IMR-90 (cell line): Measurements from ENCODE around the gene CCDC194.

ENCODE experiments used
- BHLHE40 ChIP-seq: fragments of 150-350 bp; IDR thresholded peaks from 2 replicates; pipeline ENCODE4 v1.6.1; 2016; ENCODE audit warnings: mild to moderate bottlenecking, low read depth, low read length
- CEBPB ChIP-seq: IDR thresholded peaks from 2 replicates; pipeline ENCODE4 v1.6.1; 2012; ENCODE audit warnings: low read depth, low read length, improper control_type of control experiment
- CHD1 ChIP-seq: IDR thresholded peaks from 2 replicates; pipeline ENCODE4 v1.6.1; 2012; ENCODE audit warnings: low read depth, low read length, improper control_type of control experiment
- CTCF ChIP-seq: conservative IDR thresholded peaks from 2 replicates; pipeline ENCODE4 v1.5.1; 2012; ENCODE audit warnings: mild to moderate bottlenecking, low read depth, low read length, improper control_type of control experiment
- FOS ChIP-seq: fragments of 150-350 bp; IDR thresholded peaks from 2 replicates; pipeline ENCODE4 v1.6.1; 2016; ENCODE audit warnings: low read depth, low read length
- MAFK ChIP-seq: IDR thresholded peaks from 2 replicates; pipeline ENCODE4 v1.6.1; 2012; ENCODE audit warnings: low read depth, low read length, improper control_type of control experiment
- MXI1 ChIP-seq: IDR thresholded peaks from 2 replicates; pipeline ENCODE4 v1.6.1; 2012; ENCODE audit warnings: low read depth, mild to moderate bottlenecking, low read length, moderate library complexity, borderline replicate concordance
- POLR2A ChIP-seq: IDR thresholded peaks from 2 replicates; pipeline ENCODE4 v1.6.1; 2012; ENCODE audit warnings: mild to moderate bottlenecking, low read depth, low read length
- RAD21 ChIP-seq: IDR thresholded peaks from 2 replicates; pipeline ENCODE4 v1.6.1; 2012; ENCODE audit warnings: low read length, improper control_type of control experiment
- RFX5 ChIP-seq: IDR thresholded peaks from 2 replicates; pipeline ENCODE4 v1.8.0; 2012; ENCODE audit warnings: low read depth, mild to moderate bottlenecking, low read length, moderate library complexity
- USF2 ChIP-seq: fragments of 150-350 bp; IDR thresholded peaks from 2 replicates; pipeline ENCODE4 v1.6.1; 2017; ENCODE audit warnings: mild to moderate bottlenecking, antibody characterized with exemption, low read length, low read depth

GRCh38 chr19:17435218-17435617, 41.2 kb upstream of the CCDC194 start:
- TF ChIP-seq USF2, result no peak
- TF ChIP-seq RAD21, result no peak
- no peak for TF ChIP-seq CTCF
- no peak for TF ChIP-seq CEBPB
- TF ChIP-seq RFX5, result no peak
- TF ChIP-seq MAFK, result no peak
- TF ChIP-seq FOS, result no peak
- TF ChIP-seq POLR2A, result no peak
- TF ChIP-seq MXI1, result no peak
- TF ChIP-seq BHLHE40, result no peak
- TF ChIP-seq CHD1, result no peak
